Nephron (organoid): ENCODE measurements around the gene FRG2C.
"Not testable (repeated sequence)": the region's sequence is repeated elsewhere in the genome, so short reads cannot be mapped to it uniquely, and the experiment has no call there.

Experiments
- H3K27ac Mint-ChIP-seq, 3 experiments: 2 replicates each; pipeline ENCODE4 v1.8.0; 2020; ENCODE audit warnings: mixed read lengths in 3 of 3, mild to moderate bottlenecking in 2 of 3, moderate library complexity in 1 of 3
- H3K27me3 Mint-ChIP-seq: 2 replicates; pipeline ENCODE4 v1.8.0; 2021; ENCODE audit warnings: low read depth, mild to moderate bottlenecking, moderate library complexity, mixed read lengths
- H3K36me3 Mint-ChIP-seq: 2 replicates; pipeline ENCODE4 v1.8.0; 2020; ENCODE audit warnings: low read depth, mixed read lengths
- H3K4me1 Mint-ChIP-seq: 2 replicates; pipeline ENCODE4 v1.8.0; 2020; ENCODE audit warnings: mixed read lengths
- H3K4me3 Mint-ChIP-seq, 3 experiments: 2 replicates each; pipeline ENCODE4 v1.8.0; 2020; ENCODE audit warnings: mild to moderate bottlenecking in 3 of 3, mixed read lengths in 3 of 3, moderate library complexity in 2 of 3
- H3K9me3 Mint-ChIP-seq: 2 replicates; pipeline ENCODE4 v1.8.0; 2020; ENCODE audit warnings: mixed read lengths
- TF ChIP-seq, protein P1 (sequence below), 3 experiments: fragments of 200-600 bp; sonication (generic); IDR thresholded peaks; one replicate each; pipeline ENCODE4 v1.5.0; 2021; ENCODE audit warnings: antibody characterized with exemption in 3 of 3; ENCODE audit not compliant: unreplicated experiment in 3 of 3

FRG2C gene

DNA sequence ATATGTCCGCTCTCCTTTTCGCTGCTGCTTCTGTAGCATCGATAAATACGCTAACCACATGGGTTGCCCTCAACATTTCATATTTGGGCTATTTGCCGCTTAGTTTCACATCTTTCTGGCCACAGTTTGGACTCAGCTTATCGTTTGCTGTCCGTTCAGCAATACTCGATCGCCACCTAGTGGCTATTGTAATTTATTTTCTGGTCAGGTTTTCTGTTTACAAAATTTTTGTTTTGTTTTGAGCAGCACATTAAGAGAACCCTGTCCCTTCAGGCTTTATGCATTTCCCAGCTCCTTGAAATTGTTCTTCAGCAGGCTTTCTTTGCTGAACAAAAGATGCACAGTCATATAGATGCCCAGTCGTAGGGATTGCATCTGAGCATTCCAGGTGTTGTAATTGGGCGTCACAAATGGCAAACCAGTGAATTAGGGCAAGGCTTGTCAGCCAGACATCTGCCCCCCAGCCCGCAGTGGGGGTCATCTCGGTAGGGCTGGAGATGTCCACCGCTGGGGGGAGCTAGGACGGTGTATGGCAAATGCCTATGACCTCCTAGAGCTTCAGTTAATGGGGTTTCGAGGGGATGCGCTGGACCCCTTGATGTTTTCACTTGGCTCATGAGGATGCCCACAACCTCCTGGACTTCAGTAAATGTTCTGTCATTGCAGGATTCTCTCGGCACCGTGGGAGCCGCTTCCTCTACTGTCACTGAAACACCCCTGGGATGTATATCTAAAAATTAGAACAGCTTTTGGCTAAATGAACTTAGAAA lies 20.9 kb upstream of the FRG2C start:
- Mint-ChIP-seq H3K27ac (peak overlapping the region; percentile 35 to 75 (median 69)), H3K4me3 (peak overlapping the region; percentile 70 to 98 (median 94)), H3K4me1 (peaks cover 19% of the 10 kb centered on the region)
- not testable (repeated sequence) for H3K27me3 Mint-ChIP-seq, H3K9me3 Mint-ChIP-seq, H3K36me3 Mint-ChIP-seq
- TF ChIP-seq, protein P1, sequence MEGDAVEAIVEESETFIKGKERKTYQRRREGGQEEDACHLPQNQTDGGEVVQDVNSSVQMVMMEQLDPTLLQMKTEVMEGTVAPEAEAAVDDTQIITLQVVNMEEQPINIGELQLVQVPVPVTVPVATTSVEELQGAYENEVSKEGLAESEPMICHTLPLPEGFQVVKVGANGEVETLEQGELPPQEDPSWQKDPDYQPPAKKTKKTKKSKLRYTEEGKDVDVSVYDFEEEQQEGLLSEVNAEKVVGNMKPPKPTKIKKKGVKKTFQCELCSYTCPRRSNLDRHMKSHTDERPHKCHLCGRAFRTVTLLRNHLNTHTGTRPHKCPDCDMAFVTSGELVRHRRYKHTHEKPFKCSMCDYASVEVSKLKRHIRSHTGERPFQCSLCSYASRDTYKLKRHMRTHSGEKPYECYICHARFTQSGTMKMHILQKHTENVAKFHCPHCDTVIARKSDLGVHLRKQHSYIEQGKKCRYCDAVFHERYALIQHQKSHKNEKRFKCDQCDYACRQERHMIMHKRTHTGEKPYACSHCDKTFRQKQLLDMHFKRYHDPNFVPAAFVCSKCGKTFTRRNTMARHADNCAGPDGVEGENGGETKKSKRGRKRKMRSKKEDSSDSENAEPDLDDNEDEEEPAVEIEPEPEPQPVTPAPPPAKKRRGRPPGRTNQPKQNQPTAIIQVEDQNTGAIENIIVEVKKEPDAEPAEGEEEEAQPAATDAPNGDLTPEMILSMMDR (IDR thresholded peaks at IDR 0.05; ENCODE audit: unreplicated experiment in 3 of 3) = peak; percentile 58 to 63 (median 59)

DNA sequence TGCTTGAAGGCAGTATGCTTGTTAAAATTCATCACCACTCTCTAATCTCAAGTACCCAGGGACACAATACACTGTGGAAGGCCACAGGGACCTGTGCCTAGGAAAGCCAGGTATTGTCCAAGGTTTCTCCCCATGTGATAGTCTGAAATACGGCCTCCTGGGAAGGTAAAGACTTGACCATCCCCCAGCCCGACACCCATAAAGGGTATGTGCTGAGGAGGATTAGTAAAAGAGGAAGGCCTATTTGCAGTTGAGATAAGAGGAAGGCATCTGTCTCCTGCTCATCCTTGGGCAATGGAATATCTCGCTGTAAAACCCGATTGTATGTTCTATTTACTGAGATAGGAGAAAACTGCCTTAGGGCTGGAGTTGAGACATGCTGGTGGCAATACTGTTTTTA lies 18.6 kb upstream of the FRG2C start:
- peaks cover 19% of the 10 kb centered on the region for H3K4me1 Mint-ChIP-seq
- H3K27ac Mint-ChIP-seq = peak overlapping the region in 2 of 3 experiments; percentile 41 to 81
- H3K9me3 Mint-ChIP-seq, H3K36me3 Mint-ChIP-seq, H3K27me3 Mint-ChIP-seq, H3K4me3 Mint-ChIP-seq: not testable (repeated sequence)

DNA sequence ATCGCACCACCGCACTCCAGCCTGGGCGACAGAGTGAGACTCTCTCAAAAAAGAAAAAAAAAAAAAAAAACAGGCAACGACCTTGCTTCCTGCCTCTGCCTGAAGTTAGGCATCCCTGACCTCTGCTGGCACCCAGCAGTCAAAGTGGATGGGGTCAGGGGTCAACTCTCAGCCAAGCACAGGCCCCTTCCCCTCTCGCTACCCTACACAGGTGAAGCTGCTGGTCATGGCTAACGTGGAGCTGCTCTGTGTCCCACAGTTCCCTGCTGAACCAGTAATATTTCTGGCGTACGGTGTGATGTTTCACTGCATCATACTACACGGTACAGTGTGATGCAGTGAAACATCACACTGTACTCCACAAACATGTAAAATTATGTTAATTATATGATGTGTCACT lies 13.9 kb upstream of the FRG2C start:
- H3K9me3 Mint-ChIP-seq = no peaks in the 10 kb centered on the region
- no peaks in the 10 kb centered on the region for H3K4me1 Mint-ChIP-seq
- no peak overlapping the region for H3K4me3 Mint-ChIP-seq
- H3K27me3 Mint-ChIP-seq = peaks cover 34% of the 10 kb centered on the region
- no peaks in the 10 kb centered on the region for H3K36me3 Mint-ChIP-seq
- H3K27ac Mint-ChIP-seq = no peak overlapping the region
- TF ChIP-seq, protein P1 (IDR thresholded peaks at IDR 0.05; ENCODE audit: unreplicated experiment in 3 of 3) = no peak

DNA sequence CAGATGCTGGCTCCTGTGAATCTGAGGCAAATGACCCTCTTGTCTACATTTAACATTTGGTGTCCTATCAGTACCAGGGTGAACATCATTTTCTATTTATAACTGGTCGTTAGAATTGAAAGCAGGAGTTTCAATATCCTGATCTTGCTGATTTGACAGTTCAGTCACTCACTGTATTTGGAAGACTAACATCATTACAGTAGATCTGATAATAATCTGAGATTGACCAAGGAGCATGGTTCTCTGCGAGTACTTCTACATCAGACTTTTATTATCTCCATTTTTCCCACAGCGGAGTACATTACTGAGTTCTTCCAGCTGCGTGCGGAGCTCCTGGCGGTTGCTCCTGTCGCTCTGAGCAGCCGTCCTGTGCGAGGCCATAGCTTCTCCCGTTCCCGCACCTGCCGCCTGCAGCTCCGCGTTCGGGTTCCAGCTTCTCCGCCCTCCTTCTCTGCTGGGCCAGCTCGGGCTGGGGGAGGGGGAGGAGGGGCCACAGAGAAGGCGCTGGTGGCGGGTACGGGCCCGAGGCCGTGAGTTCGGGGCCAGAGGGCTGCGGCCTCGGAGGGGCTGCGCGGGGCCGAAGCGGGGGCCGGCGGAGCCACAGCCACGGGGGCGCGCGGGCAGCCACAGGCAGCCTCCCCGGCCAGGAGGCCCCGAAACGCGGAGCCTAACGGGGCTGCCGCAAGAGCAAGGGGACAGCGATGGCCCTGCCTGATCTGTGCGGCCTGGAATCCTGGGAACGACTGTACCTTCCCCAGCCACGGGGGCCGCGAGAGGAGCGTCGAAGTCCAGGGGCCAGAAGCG lies 8.8 kb upstream of the FRG2C start:
- not testable (repeated sequence) for H3K27ac Mint-ChIP-seq, H3K9me3 Mint-ChIP-seq, H3K4me1 Mint-ChIP-seq
- Mint-ChIP-seq H3K4me3 (peak overlapping the region in 1 of 3 experiments; percentile 20), H3K27me3 (peaks cover 74% of the 10 kb centered on the region), H3K36me3 (peaks cover 14% of the 10 kb centered on the region)

DNA sequence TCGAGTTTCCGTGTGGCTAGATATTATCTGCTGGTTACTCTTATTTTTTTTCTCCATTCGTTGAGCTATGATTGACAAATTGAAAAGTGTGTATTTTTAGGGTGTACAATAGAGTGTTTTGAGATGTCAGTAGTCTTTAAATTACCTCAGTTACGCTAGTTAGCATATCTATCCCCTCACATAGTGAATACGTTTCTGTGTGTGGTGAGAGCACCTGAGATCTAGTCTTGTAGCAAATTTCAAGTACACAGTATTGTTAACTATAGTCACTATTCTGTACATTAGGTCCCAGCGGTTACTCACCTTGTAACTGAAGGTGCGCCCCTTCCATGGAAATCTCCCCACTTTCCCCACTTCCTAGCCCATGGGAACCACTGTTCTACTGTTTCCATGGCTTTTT lies 8.2 kb upstream of the FRG2C start:
- H3K9me3 Mint-ChIP-seq, H3K27ac Mint-ChIP-seq, H3K4me1 Mint-ChIP-seq: not testable (repeated sequence)
- Mint-ChIP-seq H3K27me3 (peaks cover 80% of the 10 kb centered on the region), H3K4me3 (peak overlapping the region in 1 of 3 experiments; percentile 20), H3K36me3 (peaks cover 14% of the 10 kb centered on the region)

DNA sequence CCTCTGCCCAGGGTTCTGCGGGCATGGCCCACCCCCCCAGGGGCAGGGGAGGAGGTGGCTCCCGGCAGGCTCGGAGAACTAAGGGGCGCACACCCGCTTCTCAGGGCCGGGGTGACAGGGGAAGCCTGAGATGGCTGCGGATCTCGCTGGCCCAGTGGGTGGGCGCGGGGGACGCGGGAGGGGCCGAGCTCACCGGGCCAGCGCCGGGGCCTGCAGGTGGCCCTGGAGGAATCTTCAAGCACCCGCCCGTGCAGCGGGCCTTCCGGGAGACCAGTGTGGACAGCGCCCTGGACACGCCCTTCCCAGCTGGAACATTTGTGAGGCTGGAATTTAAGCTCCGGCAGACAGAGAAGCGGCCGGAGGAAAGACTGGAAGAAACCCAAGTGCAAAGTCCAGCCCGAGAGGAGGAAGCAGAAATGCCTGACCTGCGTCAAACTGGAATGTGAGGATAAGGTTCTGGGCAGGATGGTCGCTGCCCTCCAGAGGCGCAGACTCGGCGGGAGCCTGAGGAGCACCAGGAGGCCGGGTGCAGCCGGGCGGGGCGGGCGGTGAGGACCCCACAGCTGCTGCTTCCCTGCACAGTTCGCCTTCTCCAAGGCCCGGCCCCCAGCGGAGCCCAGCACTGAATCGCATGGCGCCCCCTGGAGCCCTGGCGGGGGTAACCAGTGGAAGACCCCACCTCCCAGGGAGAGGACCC lies 5.6 kb upstream of the FRG2C start:
- peak overlapping the region in 1 of 3 experiments; percentile 68 for H3K27ac Mint-ChIP-seq
- H3K4me1 Mint-ChIP-seq = not testable (repeated sequence)
- peak overlapping the region; percentile 88 to 91 (median 91) for H3K4me3 Mint-ChIP-seq
- peaks cover 81% of the 10 kb centered on the region for H3K27me3 Mint-ChIP-seq
- H3K36me3 Mint-ChIP-seq = peaks cover 14% of the 10 kb centered on the region
- peaks cover 10% of the 10 kb centered on the region for H3K9me3 Mint-ChIP-seq
- TF ChIP-seq, protein P1 (IDR thresholded peaks at IDR 0.05; ENCODE audit: unreplicated experiment in 3 of 3) = peak; percentile 42 to 67 (median 51)

DNA sequence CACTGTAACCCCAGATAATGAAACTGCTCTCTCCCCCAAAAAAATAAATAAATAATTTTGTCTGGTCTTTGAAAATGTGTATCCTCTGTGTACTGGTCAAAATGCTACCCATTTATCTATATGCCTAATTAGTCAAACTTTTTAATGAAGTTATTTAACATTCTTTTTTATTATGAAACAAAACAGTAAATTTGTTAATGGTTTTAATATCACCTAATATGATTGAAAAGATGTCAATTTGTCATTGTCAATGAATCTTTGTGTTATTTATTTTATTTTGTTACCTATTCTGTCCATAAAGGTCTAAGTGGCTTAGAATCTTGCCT lies 5.1 kb upstream of the FRG2C start:
- peaks cover 81% of the 10 kb centered on the region for H3K27me3 Mint-ChIP-seq
- peaks cover 14% of the 10 kb centered on the region for H3K36me3 Mint-ChIP-seq
- peaks cover 13% of the 10 kb centered on the region for H3K9me3 Mint-ChIP-seq
- not testable (repeated sequence) for H3K27ac Mint-ChIP-seq, H3K4me1 Mint-ChIP-seq
- TF ChIP-seq, protein P1 (IDR thresholded peaks at IDR 0.05; ENCODE audit: unreplicated experiment in 3 of 3) = peak in 1 of 3 experiments; percentile 11
- H3K4me3 Mint-ChIP-seq = peak overlapping the region; percentile 88 to 91 (median 91)

DNA sequence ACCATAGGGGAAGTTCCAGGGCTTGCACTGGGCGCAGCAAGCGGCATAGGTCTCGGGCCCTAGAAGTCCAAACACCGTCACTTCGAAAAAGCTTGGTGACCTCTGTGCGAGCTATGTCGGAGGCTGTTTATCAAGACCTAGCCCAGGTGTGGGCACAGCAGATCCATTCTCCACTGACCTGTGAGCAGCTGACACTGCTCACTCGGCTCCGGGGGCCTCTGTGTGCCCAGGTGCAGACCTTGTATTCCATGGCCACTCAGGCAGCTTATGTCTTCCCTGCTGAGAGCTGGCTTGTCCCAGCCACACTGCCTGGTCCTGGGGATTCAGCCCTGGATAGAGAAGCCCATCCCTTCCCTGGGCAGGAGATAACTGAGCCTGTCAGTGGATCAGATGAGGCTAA lies 1.5 kb downstream of the FRG2C start:
- not testable (repeated sequence) for H3K4me3 Mint-ChIP-seq, H3K27ac Mint-ChIP-seq, H3K36me3 Mint-ChIP-seq, H3K4me1 Mint-ChIP-seq
- Mint-ChIP-seq H3K9me3 (peaks cover 25% of the 10 kb centered on the region), H3K27me3 (peaks cover 79% of the 10 kb centered on the region)

DNA sequence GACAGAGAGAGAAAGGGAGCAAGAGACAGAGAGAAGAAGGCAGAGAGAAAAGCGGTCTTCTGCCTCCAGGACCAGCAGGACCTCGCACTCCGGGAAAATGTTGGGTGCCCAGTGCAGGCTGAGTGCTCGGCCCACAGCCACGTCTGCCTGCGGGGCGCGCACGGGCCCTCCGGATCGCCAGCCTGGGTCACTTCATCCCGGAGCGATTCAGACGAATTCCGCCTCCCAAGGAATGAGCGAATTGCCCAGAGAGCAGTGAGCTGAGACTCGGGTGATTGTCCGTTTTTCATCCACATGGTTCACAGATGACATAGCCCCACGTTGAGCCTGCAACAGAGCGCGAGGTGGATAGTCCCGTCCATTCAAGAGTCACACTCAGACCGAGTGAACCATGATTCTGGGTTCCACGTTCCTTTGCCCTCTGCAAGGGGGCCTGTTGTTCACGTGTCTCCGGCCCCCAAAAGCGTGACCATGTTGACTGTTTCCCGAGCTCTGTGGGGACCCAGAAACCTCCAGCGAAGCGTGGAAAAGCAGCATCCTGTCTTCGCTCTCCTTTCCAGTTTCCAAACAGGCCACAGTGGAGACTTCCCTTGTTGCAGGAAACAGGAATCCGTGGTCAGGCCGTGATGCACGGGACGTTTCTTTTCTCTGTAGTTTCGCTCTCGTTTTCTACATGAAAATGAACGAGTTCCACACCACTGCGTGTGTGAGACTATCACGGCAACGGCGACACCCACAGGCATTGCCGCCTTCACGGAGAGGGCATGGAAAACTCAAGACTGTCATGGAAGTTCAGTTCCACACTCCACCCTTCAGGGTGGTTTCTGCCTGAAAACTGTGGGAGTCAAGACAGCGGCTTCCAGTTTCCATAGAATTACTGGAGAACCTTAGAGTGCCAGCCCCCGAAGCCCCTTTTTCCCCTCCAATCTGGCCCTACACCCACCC lies 3.9 kb downstream of the FRG2C start:
- Mint-ChIP-seq H3K27me3 (peaks cover 94% of the 10 kb centered on the region), H3K4me3 (peak overlapping the region; percentile 64 to 79 (median 72)), H3K4me1 (peaks cover 15% of the 10 kb centered on the region), H3K9me3 (peaks cover 29% of the 10 kb centered on the region)
- not testable (repeated sequence) for H3K27ac Mint-ChIP-seq, H3K36me3 Mint-ChIP-seq
